Muscle of leg (tissue), 11 donors: ENCODE measurements around the gene DACT2. TPM values are rescaled to one million over a fixed set of nuclear protein-coding genes. Genes with fewer than 3 reads are reported as not detected.
"Not testable (repeated sequence)": the region's sequence is repeated elsewhere in the genome, so short reads cannot be mapped to it uniquely, and the experiment has no call there.

Source experiments
- DNase-seq: peaks from one replicate; pipeline ENCODE4 v3.0.0; 2013
- H3K27ac ChIP-seq: one replicate; pipeline ENCODE4 v1.5.1; 2013; ENCODE audit warnings: mild to moderate bottlenecking, low read length, control low read depth
- H3K27me3 ChIP-seq: one replicate; pipeline ENCODE4 v1.6.1; 2013; ENCODE audit warnings: low read length; ENCODE audit not compliant: control insufficient read depth, insufficient read depth
- H3K36me3 ChIP-seq: one replicate; pipeline ENCODE4 v1.6.1; 2013; ENCODE audit warnings: low read length; ENCODE audit not compliant: control insufficient read depth, insufficient read depth
- H3K4me1 ChIP-seq: one replicate; pipeline ENCODE4 v1.6.1; 2013; ENCODE audit warnings: low read length; ENCODE audit not compliant: control insufficient read depth, insufficient read depth
- H3K4me3 ChIP-seq: one replicate; pipeline ENCODE4 v1.5.1; 2013; ENCODE audit warnings: low read length, control low read depth
- H3K9me3 ChIP-seq: replicated peaks from 2 replicates; pipeline ENCODE4 v1.6.1; 2013; ENCODE audit warnings: low read depth, low read length; ENCODE audit not compliant: control insufficient read depth
- WGBS: methylation state at CpG from one replicate; pipeline ENCODE4 v1.1.5; 2013; ENCODE audit warnings: missing lambda C conversion rate; ENCODE audit not compliant: insufficient coverage; 5-methylcytosine and 5-hydroxymethylcytosine counted together
- polyA plus RNA-seq, 8 donors: library from polyadenylated mRNA; unstranded; fragments of 120-200 nt; gene quantifications; one replicate each; pipeline versions ENCODE4 v1.2.1 to v1.2.3, GENCODE V29; 2013; ENCODE audit warnings: inconsistent platforms in 1 of 8, low replicate concordance in 1 of 8; ENCODE audit not compliant: insufficient read length in 8 of 8, insufficient read depth in 1 of 8
- total RNA-seq: library from RNA; stranded (reverse); fragments of 120-200 nt; gene quantifications from one replicate; pipeline ENCODE4 v1.2.4, GENCODE V29; 2013

DACT2 gene
- total and polyA plus RNA-seq, 9 donors = 0.79 to 3.7 (median 1.9) TPM

DNA sequence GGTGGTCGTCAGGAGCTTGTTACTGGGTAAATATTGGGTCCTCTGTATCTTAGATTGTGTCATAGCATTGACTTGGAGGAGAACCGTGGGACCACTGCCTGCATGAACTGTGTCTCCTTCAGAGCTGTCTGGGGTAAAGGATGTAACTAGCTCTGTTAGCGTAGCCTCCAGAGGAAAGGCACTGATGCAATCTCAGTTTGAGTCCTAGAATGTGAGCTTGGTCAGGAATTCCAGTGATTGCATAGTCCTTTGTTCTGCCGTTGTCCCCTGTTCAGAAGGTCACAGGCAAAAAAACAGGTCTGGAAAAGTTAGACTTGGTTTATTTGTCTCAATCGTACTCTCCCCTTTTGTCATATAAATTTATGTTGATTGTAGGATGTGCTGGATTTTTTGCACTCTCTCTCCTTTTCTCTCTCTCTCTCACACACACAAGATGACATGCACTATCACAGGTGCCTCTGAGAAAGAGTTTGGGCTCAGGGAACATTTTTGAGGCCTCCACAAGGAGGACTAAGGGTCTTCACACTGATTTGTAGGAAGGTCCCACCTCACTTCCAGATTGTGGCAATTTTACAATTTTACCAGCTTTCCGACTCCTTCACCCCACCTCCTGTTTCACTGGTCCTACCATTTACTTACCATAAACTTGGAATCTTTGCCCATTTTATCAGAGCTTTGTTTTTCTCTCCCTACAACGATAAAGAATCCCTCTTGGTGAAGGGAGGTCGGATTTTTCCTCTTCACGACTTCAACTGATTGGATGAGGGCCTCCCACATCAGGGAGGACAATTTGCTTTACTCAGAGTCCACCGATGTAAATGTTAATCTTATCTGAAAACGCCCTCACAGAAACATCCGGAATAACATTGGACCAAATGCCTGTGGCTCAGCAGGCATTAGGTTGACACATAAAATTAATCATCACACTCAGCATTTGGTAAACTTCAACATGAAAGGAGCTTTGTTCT lies 7.0 kb upstream of the DACT2 start:
- H3K27ac ChIP-seq = no peak overlapping the region
- no peak overlapping the region for H3K4me3 ChIP-seq
- peaks cover 5% of the 10 kb centered on the region for H3K27me3 ChIP-seq
- DNase-seq = no peak
- H3K9me3 ChIP-seq = no peaks in the 10 kb centered on the region
- no peaks in the 10 kb centered on the region for H3K4me1 ChIP-seq
- 72% methylated on average over 3 of the region's 12 CpGs for WGBS
- no peaks in the 10 kb centered on the region for H3K36me3 ChIP-seq

- H3K27me3 ChIP-seq = peaks cover 22% of the 10 kb centered on the region
- no CpG with 5 or more reads among the region's 2 CpGs for WGBS
- no peaks in the 10 kb centered on the region for H3K9me3 ChIP-seq
Measured at GRCh38 chr6:168322966-168323365, 3.4 kb upstream of the DACT2 start.

GRCh38 chr6:168320634-168321033 lies 1.1 kb upstream of the DACT2 start:
- peaks cover 22% of the 10 kb centered on the region for H3K27me3 ChIP-seq
- no peaks in the 10 kb centered on the region for H3K36me3 ChIP-seq
- H3K4me3 ChIP-seq = no peak overlapping the region
- 88% methylated on average over 7 of the region's 9 CpGs for WGBS
- H3K27ac ChIP-seq = no peak overlapping the region
- no peak for DNase-seq
- peaks cover 4% of the 10 kb centered on the region for H3K4me1 ChIP-seq
- H3K9me3 ChIP-seq = no peaks in the 10 kb centered on the region

More at GRCh38 chr6:168322966-168323365, 3.4 kb upstream of the DACT2 start:
- Histone ChIP-seq H3K4me1 (peaks cover 4% of the 10 kb centered on the region), H3K4me3 (no peak overlapping the region), H3K27ac (no peak overlapping the region), H3K36me3 (no peaks in the 10 kb centered on the region)
- DNase-seq = no peak

- peak overlapping the region; percentile 29 for H3K4me3 ChIP-seq
- peaks cover 18% of the 10 kb centered on the region for H3K4me1 ChIP-seq
- H3K9me3 ChIP-seq = no peaks in the 10 kb centered on the region
- H3K27me3 ChIP-seq = peaks cover 31% of the 10 kb centered on the region
- H3K36me3 ChIP-seq = no peaks in the 10 kb centered on the region
- DNase-seq = no peak
- 15% methylated on average over 25 of the region's 33 CpGs for WGBS
- H3K27ac ChIP-seq = no peak overlapping the region
Measured at GRCh38 chr6:168318579-168319278, 848 bp downstream of the DACT2 start.

- DNase-seq = no peak
- Histone ChIP-seq H3K9me3 (no peaks in the 10 kb centered on the region), H3K27ac (no peak overlapping the region), H3K27me3 (peaks cover 32% of the 10 kb centered on the region), H3K36me3 (no peaks in the 10 kb centered on the region), H3K4me1 (peaks cover 19% of the 10 kb centered on the region), H3K4me3 (no peak overlapping the region)
- 20% methylated on average over 1 of the region's 12 CpGs for WGBS
Measured at GRCh38 chr6:168318090-168318489, 1.5 kb downstream of the DACT2 start.

- H3K9me3 ChIP-seq = no peaks in the 10 kb centered on the region
- H3K4me3 ChIP-seq = no peak overlapping the region
- peaks cover 19% of the 10 kb centered on the region for H3K4me1 ChIP-seq
- 86% methylated on average over 3 of the region's 5 CpGs for WGBS
- no peak for DNase-seq
- peak overlapping the region; percentile 1 for H3K27ac ChIP-seq
- H3K27me3 ChIP-seq = peaks cover 28% of the 10 kb centered on the region
- no peaks in the 10 kb centered on the region for H3K36me3 ChIP-seq
Measured at GRCh38 chr6:168315596-168315995, 4.0 kb downstream of the DACT2 start.

DNA sequence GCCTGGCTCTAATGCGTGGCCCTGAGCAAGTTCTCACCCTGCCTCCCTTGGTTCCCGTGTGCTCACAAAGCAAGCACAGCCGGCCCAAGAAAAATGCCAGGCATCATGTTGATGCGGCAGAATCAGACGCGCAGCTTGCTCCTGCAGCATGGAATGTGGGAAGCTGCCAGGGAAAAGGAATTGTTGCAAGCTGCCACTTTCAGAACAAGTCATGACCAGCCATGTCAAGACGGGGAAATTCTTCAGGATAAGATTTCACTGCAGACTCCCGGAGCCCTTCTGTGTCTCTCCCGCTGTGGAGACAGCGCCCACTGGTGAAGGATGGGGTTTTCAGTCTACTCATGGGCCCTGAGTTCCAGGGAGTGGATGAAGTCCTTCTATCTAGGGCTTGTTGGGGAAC lies 4.6 kb downstream of the DACT2 start:
- Histone ChIP-seq H3K36me3 (no peaks in the 10 kb centered on the region), H3K27ac (no peak overlapping the region), H3K27me3 (peaks cover 23% of the 10 kb centered on the region), H3K4me1 (peaks cover 19% of the 10 kb centered on the region), H3K9me3 (no peaks in the 10 kb centered on the region), H3K4me3 (no peak overlapping the region)
- DNase-seq = peak; percentile 78
- WGBS = 23% methylated on average over 7 of the region's 10 CpGs

DNA sequence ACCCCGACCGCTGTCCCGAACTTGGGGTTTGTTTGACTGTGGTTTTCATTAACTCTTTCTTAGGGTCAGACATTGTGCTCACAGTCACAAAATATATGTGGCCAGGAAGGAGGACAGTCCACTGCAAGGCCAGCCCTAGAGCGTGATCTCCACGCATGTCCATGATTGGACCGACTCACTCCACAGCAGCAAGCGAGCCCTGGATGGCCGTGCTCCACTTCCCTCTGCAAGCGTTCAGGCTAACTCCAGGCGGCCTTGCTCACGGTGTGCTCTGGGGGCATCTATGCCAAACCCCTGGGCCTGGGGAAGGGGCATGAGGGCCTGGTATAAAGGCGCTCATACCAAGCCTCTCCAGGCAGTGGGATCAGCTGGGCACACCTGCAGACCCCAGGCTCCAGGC lies 5.6 kb downstream of the DACT2 start:
- H3K27ac ChIP-seq = no peak overlapping the region
- DNase-seq = no peak
- no peaks in the 10 kb centered on the region for H3K36me3 ChIP-seq
- no peaks in the 10 kb centered on the region for H3K9me3 ChIP-seq
- WGBS = 81% methylated on average over 9 of the region's 12 CpGs
- H3K4me1 ChIP-seq = peaks cover 18% of the 10 kb centered on the region
- peaks cover 22% of the 10 kb centered on the region for H3K27me3 ChIP-seq
- H3K4me3 ChIP-seq = no peak overlapping the region

DNA sequence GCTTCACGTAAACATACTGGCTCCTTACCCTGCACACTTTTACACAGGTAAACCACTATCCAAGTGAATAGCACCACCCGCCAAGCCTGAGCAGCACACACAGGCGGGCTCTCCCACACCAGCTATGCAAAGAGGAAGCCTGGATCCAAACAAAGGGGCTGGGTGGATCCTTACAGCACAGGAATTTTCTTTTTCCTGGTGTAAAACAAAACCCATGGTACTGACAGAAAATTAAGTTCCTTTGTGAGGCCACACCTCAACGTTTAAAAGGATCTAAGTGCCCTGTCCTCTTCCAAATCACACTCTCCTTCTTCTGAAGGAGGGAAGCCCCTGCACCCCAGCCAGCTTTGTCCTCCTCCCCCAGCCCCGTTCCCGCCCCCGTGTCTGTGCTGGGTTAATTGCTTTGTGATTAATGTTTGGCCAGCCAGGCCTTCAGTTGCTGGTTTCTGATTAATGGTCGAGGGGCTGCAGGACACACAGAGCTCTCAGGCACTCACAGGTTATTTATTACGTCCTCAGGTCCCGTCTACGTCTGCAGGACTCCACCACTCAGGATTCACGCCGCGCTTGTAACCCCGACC lies 6.1 kb downstream of the DACT2 start:
- H3K27ac ChIP-seq = no peak overlapping the region
- peaks cover 17% of the 10 kb centered on the region for H3K27me3 ChIP-seq
- no peaks in the 10 kb centered on the region for H3K9me3 ChIP-seq
- no peak overlapping the region for H3K4me3 ChIP-seq
- peaks cover 15% of the 10 kb centered on the region for H3K4me1 ChIP-seq
- DNase-seq = peak; percentile 22
- no peaks in the 10 kb centered on the region for H3K36me3 ChIP-seq
- WGBS = 53% methylated on average over 5 of the region's 15 CpGs

DNA sequence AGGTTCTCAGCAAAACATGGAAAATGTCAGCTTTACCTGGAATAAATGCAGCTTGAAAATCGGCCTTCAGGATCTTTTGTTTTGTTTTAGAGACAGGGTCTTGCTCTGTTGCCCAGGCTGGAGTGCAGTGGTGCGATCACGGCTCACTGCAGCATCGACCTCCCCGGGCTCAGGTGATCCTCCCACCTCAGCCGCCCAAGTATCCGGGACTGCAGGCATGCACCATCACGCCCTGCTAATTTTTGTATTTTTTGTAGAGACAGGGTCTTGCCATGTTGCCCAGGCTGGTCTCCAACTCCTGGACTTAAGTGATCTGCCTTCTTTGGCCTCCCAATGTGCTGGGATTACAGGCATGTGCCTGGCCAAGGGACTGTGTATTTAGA lies 7.5 kb downstream of the DACT2 start:
- not testable (repeated sequence) for H3K9me3 ChIP-seq, DNase-seq, H3K4me3 ChIP-seq, H3K27ac ChIP-seq, H3K36me3 ChIP-seq
- WGBS = 87% methylated on average over 8 of the region's 8 CpGs
- Histone ChIP-seq H3K4me1 (peaks cover 15% of the 10 kb centered on the region), H3K27me3 (peaks cover 14% of the 10 kb centered on the region)
